Activated T-helper 1 cell treated with anti-CD3 and anti-CD28 coated beads, Interleukin-2, amount 50 U/mL, for 16 hours (primary cell): ENCODE data around the gene NDEL1.
A peak's percentile ranks its signal among the peaks of the same experiment; 100 is the strongest.
"Not testable (repeated sequence)": the region's sequence is repeated elsewhere in the genome, so short reads cannot be mapped to it uniquely, and the experiment has no call there.

Source experiments
- DNase-seq, 2 donors: peaks; one replicate each; pipeline ENCODE4 v3.0.0-alpha.2; 2020; ENCODE audit warnings: low read depth in 1 of 2, low spot score in 1 of 2

Gene NDEL1

GRCh38 chr17:8435245-8436168, at the start of gene NDEL1:
Gene NDEL1, plus strand, starts transcription at chr17:8435884. Its CDS starts 8,388 bp downstream, at chr17:8444272.
- DNase-seq = peak; percentile 98 to 99

- no peak for DNase-seq
These were observed 48.8 kb upstream of the NDEL1 start for GRCh38 chr17:8386841-8387240.

- no peak for DNase-seq
These were observed 47.6 kb upstream of the NDEL1 start for GRCh38 chr17:8387914-8388651.

DNA sequence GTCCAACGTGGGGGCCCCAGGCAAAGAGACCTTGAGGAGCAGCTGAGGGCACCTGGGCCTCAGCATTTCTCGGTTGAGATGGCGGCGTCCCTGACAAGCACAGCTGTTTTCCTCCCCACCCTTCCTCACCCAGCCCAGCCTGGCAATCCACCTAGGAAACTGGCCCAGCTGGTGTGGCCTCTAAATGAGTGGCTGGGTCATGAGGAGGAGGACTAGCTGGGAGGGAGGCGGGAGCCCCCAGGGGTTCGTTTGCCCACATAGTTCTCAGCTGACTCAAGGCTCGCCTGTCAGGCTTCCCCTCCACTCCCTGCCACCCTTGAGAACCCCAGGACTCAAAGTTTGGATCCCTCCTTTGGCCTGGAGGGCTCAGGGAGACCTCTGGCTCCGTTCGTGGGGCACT, 44.0 kb upstream of the NDEL1 start:
- no peak for DNase-seq

GRCh38 chr17:8392274-8392673, 43.4 kb upstream of the NDEL1 start:
- no peak for DNase-seq

DNA sequence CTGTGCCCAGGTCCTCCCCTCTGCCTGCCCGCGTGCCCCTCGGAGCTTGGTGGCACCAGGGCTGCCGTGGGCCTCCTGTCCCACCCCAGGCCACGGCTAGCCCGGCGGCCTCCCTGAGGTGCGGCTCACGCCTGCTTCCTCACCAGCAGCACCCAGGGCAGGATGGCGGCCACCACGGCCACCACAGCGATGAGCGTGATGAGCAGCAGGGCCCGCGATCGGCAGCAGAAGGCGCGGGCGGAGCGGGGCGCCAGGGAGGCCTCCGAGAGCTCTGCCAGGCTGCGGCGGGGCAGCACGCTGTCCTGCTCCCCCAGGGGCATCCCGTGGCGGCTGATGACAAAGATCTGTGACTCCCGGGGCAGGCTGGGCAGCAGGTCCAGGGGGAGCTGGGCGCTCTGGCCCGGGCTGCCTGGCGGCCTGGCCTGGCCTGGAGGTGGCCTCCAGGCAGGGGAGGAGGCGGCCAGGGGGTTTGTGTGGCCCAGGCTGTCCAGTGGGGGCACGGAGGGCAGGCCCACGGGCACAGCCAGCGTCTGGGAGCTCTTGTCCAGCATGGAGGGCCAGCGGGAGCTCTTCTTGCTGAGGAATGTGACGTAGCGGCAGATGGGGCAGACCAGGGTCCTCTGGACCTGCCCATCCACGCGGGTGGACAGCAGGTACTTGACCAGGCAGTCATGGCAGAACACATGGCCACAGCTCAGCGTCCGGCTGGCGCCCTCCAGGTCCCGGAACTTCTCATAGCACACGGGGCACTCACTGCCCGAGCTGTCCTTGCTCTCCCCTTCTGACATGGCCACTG, 42.8 kb upstream of the NDEL1 start:
- no peak for DNase-seq

DNA sequence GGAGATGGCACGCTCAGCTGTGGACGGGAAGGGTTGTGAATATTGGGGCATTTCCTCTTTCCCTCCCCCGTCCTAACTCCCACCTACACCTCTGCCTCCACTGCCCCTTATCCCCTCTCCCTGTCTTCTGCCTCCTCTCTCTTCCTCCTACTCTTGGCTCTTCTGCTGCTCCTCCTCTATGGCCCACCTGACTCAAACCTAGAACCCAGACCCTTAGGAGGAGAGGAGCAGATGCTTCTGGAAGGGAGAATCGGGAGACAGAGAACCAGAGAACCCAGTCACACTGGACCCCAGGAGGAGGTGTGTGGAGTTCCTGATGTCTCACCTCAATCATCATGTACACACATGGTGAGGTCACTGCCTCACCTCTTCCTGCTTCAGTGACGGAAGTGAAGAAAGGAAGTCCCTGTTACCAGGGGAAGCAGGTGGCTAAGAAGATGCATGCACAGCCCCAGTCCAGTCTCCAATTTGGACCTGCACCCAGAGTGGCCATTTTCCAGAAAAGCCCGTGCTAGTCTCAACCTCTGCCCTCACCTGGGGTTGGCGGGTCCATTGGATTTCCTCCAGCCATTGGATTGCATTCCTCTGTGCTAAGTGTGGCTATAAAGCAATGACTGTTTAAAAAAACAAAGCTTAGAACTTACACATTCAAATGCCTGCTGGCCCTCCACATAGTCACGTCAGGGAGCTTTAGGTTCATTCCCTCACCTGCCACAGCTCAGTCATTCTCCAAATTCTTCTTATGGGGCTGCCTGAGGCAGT, 42.0 kb upstream of the NDEL1 start:
- DNase-seq = no peak

DNA sequence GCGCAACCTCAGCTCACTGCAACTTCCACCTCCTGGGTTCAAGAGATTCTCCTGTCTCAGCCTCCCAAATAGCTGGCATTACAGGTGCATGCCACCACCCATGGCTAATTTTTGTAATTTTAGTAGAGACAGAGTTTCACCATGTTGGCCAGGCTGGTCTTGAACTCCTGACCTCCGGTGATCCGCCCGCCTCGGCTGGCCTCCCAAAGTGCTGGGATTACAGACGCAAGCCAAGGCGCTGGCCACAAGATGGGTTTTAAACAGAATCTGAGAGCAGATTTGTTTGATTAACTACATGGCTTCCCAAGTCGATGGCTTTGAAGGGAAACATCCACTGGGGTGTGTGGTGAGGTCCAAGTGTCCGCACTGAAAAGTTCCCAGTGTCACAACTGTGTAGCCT, 41.2 kb upstream of the NDEL1 start:
- DNase-seq = not testable (repeated sequence)

GRCh38 chr17:8397636-8398035, 38.0 kb upstream of the NDEL1 start, which contains the start of gene RNF222:
Gene RNF222, minus strand, starts transcription at chr17:8397827. Its CDS starts 4,366 bp downstream, at chr17:8393461.
- DNase-seq = no peak

- no peak for DNase-seq
These were observed 36.7 kb upstream of the NDEL1 start for GRCh38 chr17:8398980-8399379.

GRCh38 chr17:8401107-8401506, 34.6 kb upstream of the NDEL1 start:
- no peak for DNase-seq

GRCh38 chr17:8402921-8403536, 32.7 kb upstream of the NDEL1 start:
- no peak for DNase-seq

DNA sequence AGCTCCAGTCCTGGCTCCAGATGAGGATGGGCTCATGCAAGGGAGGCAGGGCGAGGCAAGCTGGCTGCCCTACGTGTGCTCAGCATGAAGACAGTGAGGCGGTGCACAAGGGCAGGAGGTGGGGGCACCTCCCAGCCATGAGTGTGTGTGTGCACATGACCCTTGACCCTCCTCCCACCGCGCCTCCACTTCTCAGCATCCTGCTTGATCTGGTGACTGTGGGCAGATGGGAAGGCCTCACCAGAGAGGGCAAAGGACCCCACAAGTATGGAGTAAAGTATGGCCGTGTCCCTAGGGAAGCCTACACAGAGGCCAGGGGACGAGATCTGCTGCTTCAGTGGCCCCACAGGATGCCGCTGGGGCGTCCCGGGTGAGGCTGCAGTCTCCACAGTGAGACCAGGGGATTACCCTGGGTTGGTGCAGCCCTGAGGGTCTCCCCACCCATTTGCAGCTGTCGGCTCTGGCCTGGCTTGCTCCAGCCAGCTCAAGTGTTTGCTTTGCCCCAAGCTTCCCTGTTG, 30.1 kb upstream of the NDEL1 start:
- no peak for DNase-seq

GRCh38 chr17:8406174-8406573, 29.5 kb upstream of the NDEL1 start:
- no peak for DNase-seq

DNA sequence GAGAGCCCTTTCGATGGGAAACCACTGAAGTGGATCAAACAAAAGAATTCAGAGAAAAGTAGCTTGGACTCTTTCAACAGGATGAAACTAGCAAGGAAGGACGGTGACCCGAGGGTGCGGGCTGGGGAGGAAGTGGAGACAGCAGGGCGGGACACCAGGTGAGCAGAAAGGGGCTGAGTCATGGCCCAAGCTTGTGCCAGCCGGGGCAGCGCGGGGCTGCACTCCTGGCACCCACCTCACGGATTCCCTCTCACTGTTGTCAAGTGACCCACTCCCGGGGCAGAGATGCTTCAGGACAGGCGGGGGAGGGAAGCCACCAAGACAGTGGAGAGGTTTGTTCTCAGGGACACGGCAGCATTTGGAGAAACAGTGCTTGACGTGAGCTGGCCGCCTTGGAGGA, 27.3 kb upstream of the NDEL1 start:
- DNase-seq = no peak

DNA sequence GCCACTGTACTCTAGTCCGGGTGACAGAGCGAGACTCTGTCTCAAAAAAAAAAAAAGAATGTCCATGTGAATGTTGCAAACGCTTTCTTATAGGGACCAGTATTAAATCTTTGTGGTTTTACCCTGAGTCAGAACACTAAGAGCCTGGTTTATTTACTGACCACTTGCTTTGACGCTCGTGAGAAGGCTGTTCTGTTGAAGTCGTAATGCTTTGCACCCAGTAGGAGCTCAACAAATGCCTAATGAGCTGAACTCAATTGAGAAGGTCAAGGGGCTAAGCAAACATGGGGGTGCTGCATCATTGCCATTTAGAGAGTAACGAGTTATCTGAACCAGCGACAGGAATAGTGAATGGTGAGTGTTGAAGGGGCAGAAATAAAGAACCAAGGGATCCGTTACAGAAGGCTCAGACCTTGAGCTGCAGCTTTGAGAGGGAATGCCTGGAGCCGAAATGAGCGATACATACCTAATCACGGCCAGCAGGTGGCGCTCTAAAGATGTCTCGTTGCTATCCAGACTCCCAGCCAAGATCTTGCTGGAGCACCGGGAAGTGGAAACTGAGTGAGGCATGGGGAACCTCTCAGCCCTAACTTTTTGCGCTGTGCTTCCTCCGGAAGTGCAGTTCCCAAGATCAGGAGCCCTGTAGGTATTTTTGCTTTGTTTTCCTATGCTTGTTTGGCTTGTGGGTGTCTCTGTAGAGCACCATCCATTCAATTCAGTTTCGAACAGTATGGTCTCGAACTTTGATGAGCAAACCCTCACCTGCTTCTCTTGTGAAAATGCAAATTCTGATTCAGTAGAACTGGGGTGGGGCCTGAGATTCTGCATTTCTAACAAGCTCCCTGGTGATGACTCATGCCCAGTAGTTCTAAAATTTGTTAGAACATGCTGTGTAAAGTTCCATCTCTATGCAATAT, 25.5 kb upstream of the NDEL1 start:
- peak; percentile 64 to 74 for DNase-seq

GRCh38 chr17:8410883-8411238, 24.8 kb upstream of the NDEL1 start:
- DNase-seq = no peak

GRCh38 chr17:8412089-8412488, 23.6 kb upstream of the NDEL1 start:
- DNase-seq = no peak

GRCh38 chr17:8413328-8413727, 22.4 kb upstream of the NDEL1 start:
- DNase-seq = no peak
